Measurements from ENCODE around the gene FGGY. TPM values are rescaled to one million over a fixed set of nuclear protein-coding genes. Genes with fewer than 3 reads are reported as not detected.

The FGGY gene
- total RNA-seq, 1 experiment from 2014 or later: 14.6 TPM

GRCh38 chr1:59506952-59507351, 210.1 kb downstream of the FGGY start:
- Histone ChIP-seq H3K9me3 (ENCODE audit: control insufficient read depth, low read depth, low read length) (no peaks in the 10 kb centered on the region), H2BK120ac (ENCODE audit: low read depth, low read length, poor library complexity, severe bottlenecking) (no peak overlapping the region), H3K4me1 (ENCODE audit: insufficient read depth, low read length) (no peaks in the 10 kb centered on the region; the same call in 1 of the 2 replicates), H2AK5ac (ENCODE audit: insufficient read length, low read length) (no peak overlapping the region), H3T11ph (ENCODE audit: low read length) (no peak overlapping the region), H3K14ac (ENCODE audit: insufficient read depth, low read length) (no peak overlapping the region), H2BK20ac (ENCODE audit: low read depth, low read length, poor library complexity, severe bottlenecking) (no peak overlapping the region), H4K20me1 (ENCODE audit: control insufficient read depth, insufficient read depth, insufficient read length) (no peaks in the 10 kb centered on the region), H2AFZ (ENCODE audit: low read length) (no peak overlapping the region), H4K8ac (replicated peaks; ENCODE audit: insufficient read length, low read depth, low read length) (no peak overlapping the region), H2BK15ac (ENCODE audit: low read depth, low read length) (no peak overlapping the region), H3K4me2 (ENCODE audit: insufficient read depth, insufficient read length, low read length) (no peak overlapping the region), H4K91ac (ENCODE audit: insufficient read length, low read depth, low read length) (no peak overlapping the region), H3K23me2 (ENCODE audit: insufficient read length, low read depth, low read length, poor library complexity, severe bottlenecking) (no peaks in the 10 kb centered on the region), H3K79me2 (ENCODE audit: insufficient read depth, low read length) (no peaks in the 10 kb centered on the region), H2BK12ac (ENCODE audit: insufficient read length, low read depth, low read length) (no peak overlapping the region), H3K18ac (ENCODE audit: insufficient read length, low read depth, low read length) (no peak overlapping the region), H3K27me3 (ENCODE audit: insufficient read depth, low read length) (no peaks in the 10 kb centered on the region), H2BK5ac (ENCODE audit: insufficient read length, low read length) (no peak overlapping the region), H4K5ac (ENCODE audit: insufficient read length, low read depth, low read length) (no peak overlapping the region), H3K27ac (ENCODE audit: insufficient read length, low read depth, low read length) (no peak overlapping the region), H3K4ac (ENCODE audit: low read depth, low read length) (no peak overlapping the region), H3K9ac (ENCODE audit: extremely low read depth, insufficient read length, low read length) (no peak overlapping the region), H3K23ac (ENCODE audit: insufficient read length, low read depth, low read length) (no peak overlapping the region), H3K79me1 (ENCODE audit: insufficient read depth, low read depth, low read length, poor library complexity, severe bottlenecking) (no peaks in the 10 kb centered on the region), H3K56ac (ENCODE audit: insufficient read length, low read depth, low read length) (no peak overlapping the region)
- DNase-seq: no peak
- Mint-ChIP-seq H3K36me3 (ENCODE audit: insufficient read depth in 1 of 3, low read depth in 3 of 3) (no peaks in the 10 kb centered on the region), H3K9me3 (no peaks in the 10 kb centered on the region), H3K27ac (peak overlapping the region in 1 of 3 experiments; percentile 2; a peak in 2 of 7 replicates), H3K4me1 (peaks cover 11 to 16% of the 10 kb centered on the region in 2 experiments), H3K4me3 (no peak overlapping the region), H3K27me3 (ENCODE audit: low read depth) (no peaks in the 10 kb centered on the region)
- TF ChIP-seq CTCF (conservative IDR thresholded peaks at IDR 0.05): no peak
- WGBS (ENCODE audit: extremely low coverage, insufficient read length, low lambda C conversion rate): no CpG with 5 or more reads among the region's 3 CpGs
